Measurements from ENCODE around the gene NUDT4B. TPM values are rescaled to one million over a fixed set of nuclear protein-coding genes. Genes with fewer than 3 reads are reported as not detected.
"Not testable (repeated sequence)": the region's sequence is repeated elsewhere in the genome, so short reads cannot be mapped to it uniquely, and the experiment has no call there.

Gene NUDT4B
- total RNA-seq, 3 donors from 2014 or later, result 7.9 to 47.5 (median 40.0) TPM

DNA sequence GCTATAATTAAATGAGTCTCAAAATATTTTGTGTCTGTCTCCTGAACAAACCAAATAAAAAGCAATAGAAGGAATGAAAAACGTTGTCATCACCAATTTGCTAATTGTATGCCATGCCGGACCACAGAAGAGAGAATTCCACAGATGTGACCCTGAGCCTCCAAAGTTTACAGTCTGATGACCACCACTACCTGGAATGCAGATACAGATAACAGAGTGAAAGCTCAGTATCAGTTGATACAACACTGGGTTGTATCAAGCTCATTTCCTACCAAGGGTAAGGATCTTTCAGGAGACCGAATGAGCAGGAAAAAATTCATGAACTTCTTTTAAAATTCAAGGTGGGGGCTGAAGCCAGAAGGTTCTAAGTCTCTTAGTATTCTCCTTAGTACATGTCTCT lies 25.1 kb upstream of the NUDT4B start:
- H3K4me3 ChIP-seq; DNase-seq (ENCODE audit: low spot score in 2 of 2); H3K36me3 ChIP-seq; H3K9me3 ChIP-seq; H3K4me1 ChIP-seq; intact Hi-C loops (cut with DNase I; ENCODE audit: low total_unique reads); H3K27me3 ChIP-seq; H3K27ac ChIP-seq: not testable (repeated sequence)

- DNase-seq (ENCODE audit: low spot score in 2 of 2); H3K9me3 ChIP-seq; H3K27ac ChIP-seq; H3K27me3 ChIP-seq; H3K36me3 ChIP-seq; intact Hi-C loops (cut with DNase I; ENCODE audit: low total_unique reads); H3K4me1 ChIP-seq; H3K4me3 ChIP-seq: not testable (repeated sequence)
These were observed 23.7 kb upstream of the NUDT4B start for GRCh38 chr1:148724872-148725271.

GRCh38 chr1:148727862-148728261 lies 20.7 kb upstream of the NUDT4B start:
- DNase-seq (ENCODE audit: low spot score in 2 of 2); H3K36me3 ChIP-seq; H3K27me3 ChIP-seq; H3K4me1 ChIP-seq; H3K4me3 ChIP-seq; H3K27ac ChIP-seq; intact Hi-C loops (cut with DNase I; ENCODE audit: low total_unique reads); H3K9me3 ChIP-seq: not testable (repeated sequence)

DNA sequence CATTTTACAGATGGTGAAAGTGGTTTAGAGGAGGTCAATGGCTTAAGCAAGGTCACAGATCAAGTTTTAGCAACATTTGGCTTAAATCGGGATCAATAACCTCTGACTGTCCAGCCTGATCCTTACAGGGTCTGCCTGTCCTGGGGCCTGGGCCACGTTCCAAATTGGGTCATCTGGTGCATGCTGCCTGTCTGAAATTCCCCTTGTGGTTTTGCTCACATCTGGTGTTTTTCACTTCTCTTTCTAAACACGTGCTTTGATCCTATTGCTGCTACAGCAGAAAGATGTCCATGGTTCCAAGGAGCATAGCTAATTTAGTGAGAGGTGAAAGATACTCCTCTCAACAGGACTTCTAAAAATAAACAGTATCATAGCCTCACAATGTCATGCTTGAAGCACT lies 19.4 kb upstream of the NUDT4B start:
- H3K9me3 ChIP-seq; H3K4me1 ChIP-seq; intact Hi-C loops (cut with DNase I; ENCODE audit: low total_unique reads); H3K4me3 ChIP-seq; H3K27ac ChIP-seq; DNase-seq (ENCODE audit: low spot score in 2 of 2); H3K36me3 ChIP-seq; H3K27me3 ChIP-seq: not testable (repeated sequence)

- H3K4me3 ChIP-seq; H3K36me3 ChIP-seq; DNase-seq (ENCODE audit: low spot score in 2 of 2); intact Hi-C loops (cut with DNase I; ENCODE audit: low total_unique reads); H3K27me3 ChIP-seq; H3K27ac ChIP-seq; H3K4me1 ChIP-seq; H3K9me3 ChIP-seq: not testable (repeated sequence)
These were observed 19.0 kb upstream of the NUDT4B start for GRCh38 chr1:148729541-148729940.

DNA sequence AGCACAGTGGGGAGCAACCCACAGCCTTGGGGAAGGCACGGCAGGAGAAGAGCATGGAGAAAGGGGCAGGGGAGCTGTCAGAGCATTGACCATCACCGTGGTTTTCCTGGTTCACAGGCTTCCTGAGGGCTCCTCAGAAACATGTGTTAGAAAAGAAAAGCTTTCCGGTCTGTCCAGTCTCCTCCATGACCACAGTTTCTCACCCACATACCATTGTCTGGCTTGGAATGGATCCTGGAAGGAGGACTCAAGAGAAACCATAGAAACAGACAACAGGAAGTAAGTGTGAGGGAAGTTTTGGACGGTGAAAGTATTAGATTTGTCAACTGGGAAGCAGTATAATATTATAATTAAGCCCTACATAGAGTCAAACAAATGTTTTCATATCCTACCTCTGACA lies 16.3 kb upstream of the NUDT4B start:
- H3K36me3 ChIP-seq; H3K4me1 ChIP-seq; H3K9me3 ChIP-seq; H3K27ac ChIP-seq; DNase-seq (ENCODE audit: low spot score in 2 of 2); H3K4me3 ChIP-seq; intact Hi-C loops (cut with DNase I; ENCODE audit: low total_unique reads); H3K27me3 ChIP-seq: not testable (repeated sequence)

DNA sequence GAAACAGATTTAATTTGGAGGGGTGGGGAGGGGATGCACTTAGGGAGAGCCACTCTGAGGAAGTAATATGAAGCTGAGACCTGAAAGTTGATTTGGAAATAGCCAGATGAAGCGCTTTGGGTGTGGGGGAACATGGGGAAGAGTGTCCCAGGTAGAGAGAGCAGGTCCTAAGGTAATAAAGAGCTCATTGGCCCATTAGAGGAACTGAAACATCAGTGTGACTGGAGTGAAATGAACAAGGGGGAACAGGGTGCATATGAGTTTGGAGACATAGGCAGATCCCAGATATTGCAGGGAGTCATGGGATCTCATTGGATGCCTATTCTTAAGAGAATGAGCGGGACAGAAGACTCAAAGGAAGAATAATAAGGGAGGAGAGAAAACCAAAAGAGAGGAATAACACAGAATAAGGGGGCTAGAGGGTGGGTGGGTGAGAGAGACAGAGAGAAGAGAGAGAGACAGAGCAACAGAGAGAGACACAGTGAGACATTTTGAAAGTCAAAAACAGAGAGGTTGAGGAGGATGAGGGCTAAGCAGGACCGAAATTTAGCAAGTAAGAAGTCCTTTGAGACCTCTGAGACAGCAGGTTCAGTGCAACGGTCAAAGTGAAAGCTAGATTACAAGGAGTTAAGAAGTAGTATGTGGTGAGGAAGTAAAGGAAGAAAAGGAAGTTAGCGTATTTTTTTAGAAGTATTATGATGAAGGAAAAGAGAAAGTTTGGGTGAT lies 14.8 kb upstream of the NUDT4B start:
- H3K9me3 ChIP-seq; H3K36me3 ChIP-seq; intact Hi-C loops (cut with DNase I; ENCODE audit: low total_unique reads); DNase-seq (ENCODE audit: low spot score in 2 of 2); H3K4me3 ChIP-seq; H3K27ac ChIP-seq; H3K4me1 ChIP-seq; H3K27me3 ChIP-seq: not testable (repeated sequence)

GRCh38 chr1:148734311-148734662 lies 14.3 kb upstream of the NUDT4B start:
- H3K4me1 ChIP-seq; H3K27ac ChIP-seq; H3K9me3 ChIP-seq; H3K36me3 ChIP-seq; H3K4me3 ChIP-seq; intact Hi-C loops (cut with DNase I; ENCODE audit: low total_unique reads); H3K27me3 ChIP-seq; DNase-seq (ENCODE audit: low spot score in 2 of 2): not testable (repeated sequence)

GRCh38 chr1:148735538-148735937 lies 13.0 kb upstream of the NUDT4B start:
- H3K27ac ChIP-seq; H3K9me3 ChIP-seq; H3K27me3 ChIP-seq; H3K4me1 ChIP-seq; H3K4me3 ChIP-seq; DNase-seq (ENCODE audit: low spot score in 2 of 2); intact Hi-C loops (cut with DNase I; ENCODE audit: low total_unique reads); H3K36me3 ChIP-seq: not testable (repeated sequence)

DNA sequence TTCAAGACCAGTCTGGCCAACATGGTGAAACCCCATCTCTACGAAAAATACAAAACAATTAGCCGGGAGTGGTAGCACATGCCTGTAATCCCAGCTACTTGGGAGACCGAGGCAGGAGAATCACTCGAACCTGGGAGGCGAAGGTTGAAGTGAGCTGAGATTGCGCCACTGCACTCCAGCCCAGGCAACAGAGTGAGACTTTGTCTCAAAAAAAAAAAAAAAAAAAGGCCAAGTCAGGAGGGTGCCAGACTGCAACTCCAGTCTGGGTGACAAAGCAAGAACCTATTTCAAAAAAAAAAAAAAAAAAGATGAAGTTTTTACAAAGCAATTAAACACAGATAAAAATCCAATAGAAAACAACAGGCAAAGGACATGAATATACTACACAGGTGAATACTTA lies 9.9 kb upstream of the NUDT4B start:
- H3K27ac ChIP-seq; intact Hi-C loops (cut with DNase I; ENCODE audit: low total_unique reads); H3K4me3 ChIP-seq; H3K27me3 ChIP-seq; H3K9me3 ChIP-seq; H3K4me1 ChIP-seq; H3K36me3 ChIP-seq; DNase-seq (ENCODE audit: low spot score in 2 of 2): not testable (repeated sequence)

DNA sequence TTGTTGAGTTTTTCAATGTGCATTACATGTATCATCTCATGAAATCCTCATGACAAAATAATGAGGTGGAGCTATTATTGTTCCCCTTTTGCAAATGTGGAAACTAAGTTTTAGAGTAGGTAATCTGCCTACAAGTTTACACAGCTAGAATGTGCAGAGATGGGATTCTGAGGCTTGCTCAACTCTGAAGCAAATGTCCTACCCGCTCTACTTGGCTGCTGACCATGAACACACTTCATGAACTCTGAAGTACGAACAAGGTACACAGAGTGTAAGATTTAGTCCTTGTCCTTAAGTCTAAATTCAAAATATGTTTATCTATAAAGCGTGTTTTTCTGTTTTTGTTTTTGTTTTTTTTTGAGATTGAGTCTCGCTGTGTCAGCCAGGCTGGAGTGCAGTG lies 5.4 kb upstream of the NUDT4B start:
- intact Hi-C loops (cut with DNase I; ENCODE audit: low total_unique reads); H3K4me1 ChIP-seq; DNase-seq (ENCODE audit: low spot score in 2 of 2); H3K4me3 ChIP-seq; H3K27me3 ChIP-seq; H3K36me3 ChIP-seq; H3K9me3 ChIP-seq; H3K27ac ChIP-seq: not testable (repeated sequence)

GRCh38 chr1:148743726-148744720 lies 4.6 kb upstream of the NUDT4B start:
- H3K27me3 ChIP-seq, result not testable (repeated sequence)

DNA sequence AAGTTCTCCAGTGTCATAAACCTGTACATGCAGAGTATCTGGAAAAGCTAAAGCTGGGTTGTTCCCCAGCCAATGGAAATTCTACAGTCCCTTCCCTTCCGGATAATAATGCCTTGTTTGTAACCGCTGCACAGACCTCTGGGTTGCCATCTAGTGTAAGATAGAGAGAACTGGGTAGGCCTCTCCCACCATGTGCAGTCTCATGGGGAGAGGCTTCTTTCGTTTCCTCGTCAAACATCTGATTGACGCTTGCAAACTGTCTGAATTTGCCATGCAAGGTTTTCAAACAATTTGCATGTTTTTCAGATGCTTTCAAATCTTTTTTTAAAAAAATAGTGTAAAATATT lies 734 bp downstream of the NUDT4B start:
- H3K9me3 ChIP-seq; intact Hi-C loops (cut with DNase I; ENCODE audit: low total_unique reads); H3K27me3 ChIP-seq; H3K27ac ChIP-seq; DNase-seq (ENCODE audit: low spot score in 2 of 2); H3K4me3 ChIP-seq; H3K4me1 ChIP-seq; H3K36me3 ChIP-seq: not testable (repeated sequence)

More at GRCh38 chr1:148743726-148744720, 4.6 kb upstream of the NUDT4B start:
- H3K4me3 ChIP-seq; H3K27ac ChIP-seq; H3K36me3 ChIP-seq; DNase-seq (ENCODE audit: low spot score in 2 of 2); intact Hi-C loops (cut with DNase I; ENCODE audit: low total_unique reads); H3K9me3 ChIP-seq; H3K4me1 ChIP-seq: not testable (repeated sequence)

Measured in breast epithelium (tissue), 4 donors.